GM18868 (cell line): ENCODE results near the gene AMDHD2.
"Not testable (repeated sequence)": the region's sequence is repeated elsewhere in the genome, so short reads cannot be mapped to it uniquely, and the experiment has no call there.

Experiments
- ATAC-seq: cut with Tn5 transposase; IDR thresholded peaks from one replicate; pipeline ENCODE4 v1.9.1; 2021; ENCODE audit warnings: mild to moderate bottlenecking, moderate library complexity; ENCODE audit not compliant: unreplicated experiment

AMDHD2 gene

DNA sequence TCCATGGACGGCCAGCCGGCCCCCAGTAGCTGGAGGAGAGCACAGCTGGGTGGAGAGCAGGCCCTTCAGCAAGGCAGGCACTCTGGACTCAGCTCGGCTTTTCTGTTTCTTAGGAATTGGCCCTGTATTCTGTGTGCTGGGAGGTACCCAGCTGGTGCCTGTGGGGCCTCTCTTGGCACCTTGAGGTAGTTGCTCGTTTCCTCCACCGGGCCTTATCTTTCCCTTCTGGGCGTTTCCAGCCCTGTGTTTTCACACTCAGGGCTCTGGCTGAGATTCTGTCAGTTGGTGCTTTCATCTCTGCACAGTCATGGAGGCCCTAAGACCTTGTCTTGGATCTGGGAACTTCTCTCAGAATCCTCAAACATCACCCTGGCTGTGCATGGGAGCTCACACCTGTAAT, 47.3 kb downstream of the AMDHD2 start:
- ATAC-seq = not testable (repeated sequence)

DNA sequence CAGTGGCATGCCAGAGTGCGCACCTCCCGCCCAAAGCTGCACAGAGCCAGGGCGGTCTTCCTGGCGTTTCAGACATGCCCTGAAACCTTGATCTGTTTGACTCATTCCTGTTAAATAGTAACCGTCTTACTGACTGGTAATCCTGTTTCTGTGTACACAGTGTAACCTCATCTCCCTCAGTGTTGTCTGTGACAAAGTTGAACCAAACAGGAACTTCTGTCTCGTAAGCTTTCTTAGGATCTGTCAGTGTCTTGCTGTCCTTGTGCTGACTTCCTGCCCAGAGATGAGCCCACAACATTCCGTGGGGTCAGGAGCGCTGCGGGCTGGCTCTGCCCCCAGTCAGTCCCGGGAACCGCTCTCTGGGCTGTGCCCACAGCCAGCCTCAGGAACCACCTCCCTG, 48.4 kb downstream of the AMDHD2 start:
- ATAC-seq = not testable (repeated sequence)

DNA sequence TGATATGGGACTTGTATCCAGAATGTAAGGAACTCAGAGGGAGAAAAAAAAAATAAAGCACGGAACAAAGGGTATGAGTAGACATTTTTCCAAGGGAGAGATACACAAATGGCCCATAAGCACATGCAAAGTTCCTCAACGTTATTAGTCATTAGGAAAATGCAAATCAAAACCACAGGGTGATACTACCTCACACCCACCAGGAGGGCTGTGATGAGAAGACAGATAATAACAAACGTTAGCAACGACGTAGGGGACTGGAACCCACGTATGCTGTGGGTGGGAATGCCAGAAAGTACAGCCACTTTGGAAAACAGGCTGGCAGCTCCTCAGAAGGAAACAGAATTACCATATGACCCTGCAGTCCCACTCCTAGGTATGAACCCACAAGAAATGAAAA, 52.5 kb downstream of the AMDHD2 start:
- ATAC-seq = not testable (repeated sequence)

DNA sequence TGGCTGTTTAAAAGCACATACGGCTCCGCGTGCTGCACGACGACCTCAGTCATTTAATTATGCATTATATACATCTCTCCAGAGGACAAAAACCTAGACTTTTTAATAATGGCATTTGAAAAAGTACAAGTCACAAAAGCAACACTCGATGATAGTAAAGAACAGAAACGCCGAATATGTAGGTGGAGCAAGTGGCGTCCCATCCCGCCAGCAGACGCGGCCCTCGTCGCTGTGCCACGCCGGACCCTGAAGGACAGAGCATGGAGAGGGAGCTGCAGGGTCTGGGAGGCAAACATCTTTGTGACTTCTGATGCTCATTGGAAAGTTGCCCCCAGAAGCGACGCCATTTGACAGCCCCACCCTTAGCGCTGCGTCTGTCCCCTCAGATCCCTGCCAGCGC, 55.7 kb downstream of the AMDHD2 start:
- not testable (repeated sequence) for ATAC-seq

DNA sequence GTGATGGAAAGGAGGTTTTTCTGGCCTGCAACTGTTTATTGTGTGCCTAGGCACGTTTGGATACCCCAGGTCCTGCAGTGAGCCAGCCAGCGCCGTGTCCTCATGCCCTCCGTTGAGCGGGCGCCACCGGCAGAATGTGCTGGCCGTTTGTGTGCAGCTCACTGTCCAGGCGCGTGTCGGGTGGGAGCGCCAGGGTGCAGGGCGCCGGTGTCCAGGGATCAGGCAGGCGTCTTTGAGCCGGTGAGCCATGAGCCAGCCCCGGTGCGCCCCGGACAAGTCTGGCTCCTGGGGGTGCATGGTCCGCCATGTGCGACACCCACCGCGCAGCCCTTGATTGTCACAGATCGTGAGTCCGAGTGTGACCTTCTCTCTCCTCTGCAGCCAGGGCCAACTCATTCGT, 56.9 kb downstream of the AMDHD2 start:
- not testable (repeated sequence) for ATAC-seq

DNA sequence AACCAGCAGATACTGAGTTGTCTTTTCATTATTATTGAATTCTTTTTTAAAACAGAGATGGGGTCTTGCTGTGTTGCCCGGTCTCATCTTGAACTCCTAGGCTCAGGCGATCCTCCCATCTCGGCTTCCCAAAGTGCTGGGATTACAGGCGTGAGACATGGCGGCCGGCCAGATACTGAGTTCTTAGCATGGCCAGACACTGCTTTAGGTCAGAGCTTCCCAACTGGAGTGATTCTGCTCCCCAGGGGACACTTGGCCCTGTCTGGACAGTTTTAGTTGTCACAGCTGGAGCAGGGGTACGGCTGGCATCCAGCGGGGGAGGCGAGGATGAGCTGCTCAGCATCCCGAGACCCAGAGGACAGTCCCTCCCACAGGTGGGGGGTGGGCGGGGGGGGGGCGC, 58.7 kb downstream of the AMDHD2 start:
- not testable (repeated sequence) for ATAC-seq

DNA sequence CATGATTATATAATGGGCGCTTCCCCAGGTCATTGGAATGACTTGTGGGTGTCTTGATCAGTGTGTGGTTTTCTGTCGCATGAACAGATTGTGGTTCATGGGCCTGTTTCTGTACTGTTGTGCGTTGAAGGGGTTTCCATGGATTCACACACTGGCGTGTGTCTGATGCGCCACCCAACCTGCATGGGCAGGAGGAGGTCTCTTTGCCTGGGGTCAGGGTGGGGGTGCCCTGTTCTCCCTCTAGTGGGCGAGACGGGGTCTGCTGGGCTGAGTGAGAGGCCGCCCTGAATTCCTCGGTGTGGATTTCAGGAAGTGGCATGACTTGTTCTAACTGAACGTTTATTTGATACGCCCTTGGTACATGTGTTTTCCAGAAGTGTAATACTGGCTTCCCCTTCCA, 60.0 kb downstream of the AMDHD2 start:
- ATAC-seq = not testable (repeated sequence)

DNA sequence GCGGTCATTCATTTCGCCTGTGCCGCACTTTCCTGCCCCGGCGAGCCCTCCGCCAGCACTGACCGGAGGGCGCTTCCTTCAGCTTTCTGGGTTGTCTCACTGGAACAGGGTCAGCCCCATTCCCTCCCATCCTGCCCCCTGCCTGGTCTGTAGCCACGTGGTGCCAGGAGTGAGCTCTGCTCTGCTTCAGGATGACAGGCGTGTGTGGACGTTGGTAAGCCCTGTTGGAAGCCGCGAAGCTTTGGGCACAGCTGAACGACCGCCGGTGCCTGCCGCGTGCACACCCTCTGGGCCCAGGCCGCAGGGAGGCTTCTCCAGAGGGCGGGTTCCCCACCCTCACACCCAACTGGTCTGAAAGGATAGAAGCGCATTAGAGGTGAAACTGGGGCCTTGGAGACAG, 60.6 kb downstream of the AMDHD2 start:
- ATAC-seq = not testable (repeated sequence)
